Neuronal stem cell (in vitro differentiated cells): Measurements from ENCODE around the gene GPR87.

Source experiments
- DNase-seq: peaks from one replicate; pipeline ENCODE4 v3.0.0-alpha.2; 2013; ENCODE audit warnings: low spot score
- H2AFZ ChIP-seq: one replicate; pipeline ENCODE4 v1.6.1; 2013; ENCODE audit warnings: mild to moderate bottlenecking, low read length, inconsistent platforms
- H2AK5ac ChIP-seq: 2 replicates; pipeline ENCODE4 v1.6.1; 2013; ENCODE audit warnings: low read depth, mild to moderate bottlenecking, inconsistent platforms, low read length, moderate library complexity, mixed read lengths
- H2BK120ac ChIP-seq: 2 replicates; pipeline ENCODE4 v1.6.1; 2013; ENCODE audit warnings: low read depth, mild to moderate bottlenecking, inconsistent platforms, low read length, moderate library complexity, mixed read lengths
- H2BK12ac ChIP-seq: one replicate; pipeline ENCODE4 v1.6.1; 2013; ENCODE audit warnings: low read length, inconsistent platforms
- H2BK15ac ChIP-seq: 2 replicates; pipeline ENCODE4 v1.6.1; 2013; ENCODE audit warnings: mild to moderate bottlenecking, low read length, inconsistent platforms, mixed read lengths
- H2BK5ac ChIP-seq: one replicate; pipeline ENCODE4 v1.6.1; 2013; ENCODE audit warnings: inconsistent platforms, mild to moderate bottlenecking, low read length, moderate library complexity
- H3K14ac ChIP-seq: one replicate; pipeline ENCODE4 v1.6.1; 2013; ENCODE audit warnings: low read length, inconsistent platforms
- H3K18ac ChIP-seq: 2 replicates; pipeline ENCODE4 v1.6.1; 2013; ENCODE audit warnings: low read length, inconsistent platforms
- H3K23ac ChIP-seq: 2 replicates; pipeline ENCODE4 v1.6.1; 2013; ENCODE audit warnings: low read depth, mild to moderate bottlenecking, mixed read lengths, low read length, inconsistent platforms; ENCODE audit not compliant: poor library complexity
- H3K27ac ChIP-seq: replicated peaks from 3 replicates; pipeline ENCODE4 v1.5.1; 2013; ENCODE audit warnings: low read length, inconsistent platforms
- H3K27me3 ChIP-seq, 3 experiments: 2 replicates each; pipeline ENCODE4 v1.6.1; 2013; ENCODE audit warnings: low read length in 3 of 3, mild to moderate bottlenecking in 2 of 3, inconsistent platforms in 1 of 3, low read depth in 1 of 3, mixed read lengths in 1 of 3, moderate library complexity in 1 of 3; ENCODE audit not compliant: control insufficient read depth in 3 of 3, insufficient read depth in 3 of 3
- H3K36me3 ChIP-seq, 2 donors: replicated peaks in 1 of 2; 2 replicates each; pipeline ENCODE4 v1.6.1; 2013; ENCODE audit warnings: low read length in 2 of 2; ENCODE audit not compliant: control insufficient read depth in 2 of 2, insufficient read depth in 2 of 2
- H3K4ac ChIP-seq: 2 replicates; pipeline ENCODE4 v1.6.1; 2013; ENCODE audit warnings: inconsistent platforms, mild to moderate bottlenecking, low read length, moderate library complexity
- H3K4me1 ChIP-seq, 2 donors: 1 replicate in 1 of 2; 2 replicates in 1 of 2; pipeline ENCODE4 v1.6.1; 2013; ENCODE audit warnings: low read length in 2 of 2, low read depth in 1 of 2; ENCODE audit not compliant: control insufficient read depth in 2 of 2, insufficient read depth in 1 of 2
- H3K4me2 ChIP-seq: one replicate; pipeline ENCODE4 v1.6.1; 2013; ENCODE audit warnings: mild to moderate bottlenecking, low read length, inconsistent platforms; ENCODE audit not compliant: insufficient read depth, poor library complexity, severe bottlenecking
- H3K4me3 ChIP-seq, 2 donors: 2 replicates each; pipeline ENCODE4 v1.5.1; 2013; ENCODE audit warnings: low read length in 2 of 2, mild to moderate bottlenecking in 2 of 2, inconsistent platforms in 1 of 2, moderate library complexity in 1 of 2
- H3K79me1 ChIP-seq: one replicate; pipeline ENCODE4 v1.6.1; 2013; ENCODE audit warnings: low read depth, mild to moderate bottlenecking, inconsistent platforms, low read length, moderate library complexity
- H3K9ac ChIP-seq: one replicate; pipeline ENCODE4 v1.6.1; 2013; ENCODE audit warnings: mild to moderate bottlenecking, low read depth, low read length, inconsistent platforms; ENCODE audit not compliant: poor library complexity
- H3K9me3 ChIP-seq, 2 donors: replicated peaks in 1 of 2; 2 replicates each; pipeline versions ENCODE3 to v1.6.1; 2013; ENCODE audit warnings: low read length in 2 of 2, mild to moderate bottlenecking in 2 of 2, inconsistent platforms in 1 of 2, low read depth in 1 of 2, mixed read lengths in 1 of 2, moderate library complexity in 1 of 2; ENCODE audit not compliant: control insufficient read depth in 2 of 2, insufficient read depth in 1 of 2
- H4K8ac ChIP-seq: one replicate; pipeline ENCODE4 v1.6.1; 2013; ENCODE audit warnings: low read depth, mild to moderate bottlenecking, inconsistent platforms, low read length, moderate library complexity
- H4K91ac ChIP-seq: one replicate; pipeline ENCODE4 v1.6.1; 2013; ENCODE audit warnings: low read length, low read depth, mild to moderate bottlenecking, inconsistent platforms; ENCODE audit not compliant: poor library complexity
- WGBS, 2 donors: extraction: QIAGEN DNeasy Blood & Tissue Kit; methylation state at CpG; one replicate each; pipeline ENCODE4 v1.1.7; 2013; ENCODE audit warnings: missing lambda C conversion rate in 2 of 2, mixed read lengths in 1 of 2; ENCODE audit not compliant: insufficient read length in 2 of 2, insufficient replicate concordance in 1 of 2; ENCODE audit errors: extremely low coverage in 2 of 2; 5-methylcytosine and 5-hydroxymethylcytosine counted together

The GPR87 gene

DNA sequence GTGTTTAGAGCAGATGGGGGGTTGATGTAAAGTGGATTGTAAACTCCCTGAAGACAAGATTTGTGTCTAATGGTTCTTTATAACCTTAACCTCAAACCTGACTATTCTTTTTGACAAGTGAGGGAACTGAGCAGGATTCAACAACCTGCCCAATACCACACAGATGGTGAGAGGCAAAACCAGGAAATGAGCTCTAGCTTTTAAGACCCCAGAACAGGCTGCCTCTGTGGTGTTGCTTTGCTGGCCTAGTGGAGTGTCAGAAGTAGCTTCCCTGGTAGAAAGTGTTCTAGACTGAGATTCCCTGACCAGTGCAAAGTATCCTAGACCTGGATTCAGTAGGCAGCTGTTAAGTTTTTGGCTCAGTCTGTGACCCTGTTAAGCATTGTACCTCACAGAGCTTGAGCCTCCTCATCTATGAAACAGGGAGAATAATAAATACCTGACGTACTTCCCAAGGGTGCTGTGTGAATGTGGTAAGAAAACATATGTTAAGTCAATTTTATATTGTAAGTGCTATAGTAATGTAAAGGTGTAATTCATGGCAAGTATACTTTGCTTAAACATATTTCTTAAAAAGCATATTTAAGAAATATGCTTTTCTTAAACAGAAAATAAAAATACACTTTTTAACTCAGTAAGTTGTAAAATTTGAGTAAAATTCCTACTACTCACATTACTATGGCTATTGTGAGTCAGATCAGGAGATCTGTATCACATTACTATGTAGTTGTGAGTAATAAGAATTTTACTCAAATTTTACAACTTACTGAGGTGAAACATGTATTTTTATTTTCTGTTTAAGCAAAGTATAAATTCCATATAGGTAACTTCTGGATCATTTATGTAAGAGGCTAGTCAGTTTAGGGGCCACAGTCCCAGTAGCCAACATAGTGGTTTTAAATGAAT, 8.8 kb downstream of the GPR87 start:
- Histone ChIP-seq H2BK5ac (no peak overlapping the region), H3K27ac (no peak overlapping the region), H3K79me1 (no peaks in the 10 kb centered on the region), H2BK120ac (no peak overlapping the region), H3K27me3 (no peaks in the 10 kb centered on the region), H3K14ac (no peak overlapping the region), H2BK15ac (no peak overlapping the region), H3K9me3 (no peaks in the 10 kb centered on the region), H3K4me1 (peaks cover 6 to 9% of the 10 kb centered on the region in 2 donors), H3K36me3 (no peaks in the 10 kb centered on the region), H3K18ac (no peak overlapping the region), H3K4me3 (no peak overlapping the region), H3K4me2 (no peak overlapping the region), H3K9ac (no peak overlapping the region), H3K23ac (no peak overlapping the region), H2BK12ac (no peak overlapping the region), H4K8ac (no peak overlapping the region), H3K4ac (no peak overlapping the region), H2AK5ac (no peak overlapping the region), H2AFZ (no peak overlapping the region), H4K91ac (no peak overlapping the region)
- DNase-seq = no peak
- no CpG with 5 or more reads among the region's 1 CpG for WGBS, 2 donors

DNA sequence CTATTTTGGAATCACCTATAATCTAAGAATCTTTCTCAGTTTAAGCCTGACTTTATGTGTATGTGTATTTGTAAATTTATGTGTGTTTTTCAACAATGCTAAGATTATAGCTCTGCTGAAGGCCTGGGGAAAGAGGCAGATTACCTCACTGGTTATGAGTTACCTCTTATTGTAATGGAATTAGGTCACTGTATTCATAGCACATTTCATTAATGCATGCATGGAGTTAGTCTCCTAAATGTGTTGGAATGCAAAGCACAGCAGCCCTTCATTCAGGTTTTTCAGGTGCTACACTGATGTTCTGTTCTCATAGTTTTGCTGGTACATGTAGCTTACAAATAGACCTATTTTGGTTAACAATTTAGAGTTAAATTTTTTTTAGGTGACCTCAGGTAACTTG, 9.5 kb downstream of the GPR87 start:
- Histone ChIP-seq H3K36me3 (no peaks in the 10 kb centered on the region), H3K79me1 (no peaks in the 10 kb centered on the region), H3K9me3 (no peaks in the 10 kb centered on the region), H3K9ac (no peak overlapping the region), H2BK15ac (no peak overlapping the region), H2AK5ac (no peak overlapping the region), H3K4me1 (peaks cover 6 to 9% of the 10 kb centered on the region in 2 donors), H3K27me3 (no peaks in the 10 kb centered on the region), H3K23ac (no peak overlapping the region), H3K27ac (no peak overlapping the region), H2AFZ (no peak overlapping the region), H3K4me2 (no peak overlapping the region), H4K8ac (no peak overlapping the region), H2BK120ac (no peak overlapping the region), H3K14ac (no peak overlapping the region), H3K4me3 (no peak overlapping the region), H4K91ac (no peak overlapping the region), H2BK12ac (no peak overlapping the region), H2BK5ac (no peak overlapping the region), H3K4ac (no peak overlapping the region), H3K18ac (no peak overlapping the region)
- no peak for DNase-seq

DNA sequence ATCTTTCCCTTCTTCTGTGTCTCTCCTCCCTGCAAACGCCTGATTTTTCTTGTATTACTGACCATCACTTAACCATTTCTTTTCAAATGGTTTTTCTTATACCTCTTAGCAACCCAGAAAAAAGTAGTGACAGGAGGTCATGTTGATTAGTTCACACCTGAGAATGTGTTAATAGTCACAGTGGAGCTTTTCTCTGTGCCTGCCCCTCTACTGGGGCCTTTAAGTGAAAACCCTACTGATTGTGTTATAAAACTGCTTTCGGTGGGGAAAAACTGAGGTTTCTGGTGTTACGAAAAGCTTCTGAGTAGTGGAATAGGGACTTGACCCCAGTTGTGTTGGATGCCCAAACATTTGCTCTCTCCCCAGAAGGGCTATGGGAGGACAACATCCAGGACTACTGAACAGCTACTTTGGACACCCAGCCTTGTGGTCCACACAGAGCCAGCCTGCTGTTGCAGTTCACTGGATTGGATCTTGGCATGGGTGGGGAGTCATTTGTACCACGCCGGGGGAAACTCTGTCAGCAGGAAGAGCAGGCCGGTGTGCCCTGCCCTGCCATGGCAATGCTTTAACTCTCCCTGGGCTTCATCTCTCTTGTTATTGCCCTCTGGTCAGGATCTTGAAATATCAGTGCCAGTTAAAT, 10.3 kb downstream of the GPR87 start:
- H3K4ac ChIP-seq = no peak overlapping the region
- H3K27ac ChIP-seq = no peak overlapping the region
- H3K4me3 ChIP-seq = no peak overlapping the region
- WGBS, 2 donors = no CpG with 5 or more reads among the region's 6 CpGs
- H3K18ac ChIP-seq = no peak overlapping the region
- H3K9me3 ChIP-seq = no peaks in the 10 kb centered on the region
- no peak overlapping the region for H4K8ac ChIP-seq
- no peak overlapping the region for H2BK15ac ChIP-seq
- no peaks in the 10 kb centered on the region for H3K79me1 ChIP-seq
- peaks cover 6 to 9% of the 10 kb centered on the region in 2 donors for H3K4me1 ChIP-seq
- H3K4me2 ChIP-seq = no peak overlapping the region
- no peak overlapping the region for H2AK5ac ChIP-seq
- no peak overlapping the region for H2AFZ ChIP-seq
- no peak overlapping the region for H3K9ac ChIP-seq
- no peaks in the 10 kb centered on the region for H3K27me3 ChIP-seq
- no peak overlapping the region for H3K14ac ChIP-seq
- no peaks in the 10 kb centered on the region for H3K36me3 ChIP-seq
- no peak overlapping the region for H2BK12ac ChIP-seq
- H2BK5ac ChIP-seq = no peak overlapping the region
- no peak overlapping the region for H2BK120ac ChIP-seq
- no peak overlapping the region for H3K23ac ChIP-seq
- DNase-seq = no peak
- no peak overlapping the region for H4K91ac ChIP-seq

- Histone ChIP-seq H3K4me2 (no peak overlapping the region), H2BK120ac (no peak overlapping the region), H4K91ac (no peak overlapping the region), H3K27ac (no peak overlapping the region), H3K9ac (no peak overlapping the region), H3K4me3 (no peak overlapping the region), H3K4me1 (peaks cover 6 to 9% of the 10 kb centered on the region in 2 donors), H3K23ac (no peak overlapping the region), H2BK15ac (no peak overlapping the region), H3K4ac (no peak overlapping the region), H2BK5ac (no peak overlapping the region), H3K79me1 (no peaks in the 10 kb centered on the region), H3K27me3 (no peaks in the 10 kb centered on the region), H3K36me3 (no peaks in the 10 kb centered on the region), H2AFZ (no peak overlapping the region), H3K18ac (no peak overlapping the region), H3K14ac (no peak overlapping the region), H4K8ac (no peak overlapping the region), H2BK12ac (no peak overlapping the region), H3K9me3 (no peaks in the 10 kb centered on the region), H2AK5ac (no peak overlapping the region)
- no CpG with 5 or more reads among the region's 4 CpGs for WGBS, 2 donors
- DNase-seq = no peak
Measured at GRCh38 chr3:151305775-151306151, 10.9 kb downstream of the GPR87 start.
